Epidermal melanocyte (primary cell): ENCODE measurements around the gene CLEC4F.
A peak's percentile ranks its signal among the peaks of the same experiment; 100 is the strongest.

Experiments used
- DNase-seq: peaks from one replicate; pipeline ENCODE4 v3.0.0; 2011; ENCODE audit warnings: low spot score; ENCODE audit not compliant: insufficient read length

The CLEC4F gene

GRCh38 chr2:70820499-70820898 lies at the start of gene CLEC4F:
Gene CLEC4F (minus strand): TSS chr2:70820599. CDS start chr2:70820523, 76 bp downstream.
- no peak for DNase-seq

DNA sequence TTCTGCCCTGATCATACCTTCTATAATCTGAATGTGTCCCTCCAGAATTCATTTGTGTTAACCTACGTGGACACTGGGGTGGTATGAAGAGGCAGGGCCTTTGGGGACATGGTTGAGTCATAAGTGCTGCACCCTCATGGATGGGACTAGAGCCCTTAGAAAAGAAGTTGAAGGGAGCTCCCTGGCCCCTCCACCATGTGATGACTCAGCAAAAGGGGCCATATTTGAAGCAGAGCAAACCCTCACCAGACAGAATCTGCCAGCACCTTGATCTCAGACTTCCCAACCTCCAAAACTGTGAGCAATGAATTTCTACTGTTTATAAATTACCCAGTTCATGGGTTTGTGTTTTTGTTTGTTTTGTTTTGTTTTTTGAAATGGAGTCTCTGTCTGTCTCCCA lies 48.6 kb upstream of the CLEC4F start:
- no peak for DNase-seq

- peak; percentile 61 for DNase-seq
These were observed 41.6 kb upstream of the CLEC4F start for GRCh38 chr2:70861777-70862625.

GRCh38 chr2:70855667-70856066 lies 35.3 kb upstream of the CLEC4F start:
- no peak for DNase-seq

- DNase-seq: no peak
These were observed 34.0 kb upstream of the CLEC4F start for GRCh38 chr2:70854411-70854810.

GRCh38 chr2:70852824-70853223 lies 32.4 kb upstream of the CLEC4F start:
- no peak for DNase-seq

- DNase-seq: no peak
These were observed 31.3 kb upstream of the CLEC4F start for GRCh38 chr2:70851704-70852103.

DNA sequence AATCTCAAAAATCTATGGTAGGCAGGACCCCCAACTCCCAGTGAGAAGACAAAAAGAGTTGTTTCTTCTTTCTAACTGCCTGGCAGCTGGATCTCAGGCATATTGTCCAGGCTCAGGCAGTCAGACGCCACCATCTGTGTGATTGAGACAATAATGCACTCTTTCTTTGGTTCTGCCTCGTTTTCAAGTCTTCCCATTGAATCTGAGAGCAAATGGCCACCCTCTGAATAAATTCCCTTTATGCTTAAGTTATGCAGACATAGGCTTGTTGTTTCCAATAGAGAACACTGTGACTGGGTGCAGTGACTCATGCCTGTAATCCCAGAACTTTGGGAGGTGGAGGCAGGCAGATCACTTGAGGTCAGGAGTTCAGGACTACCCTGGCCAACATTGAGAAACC lies 30.5 kb upstream of the CLEC4F start:
- no peak for DNase-seq

- no peak for DNase-seq
These were observed 22.0 kb upstream of the CLEC4F start for GRCh38 chr2:70842401-70842800.

- no peak for DNase-seq
These were observed 17.9 kb upstream of the CLEC4F start for GRCh38 chr2:70837980-70838925.

DNA sequence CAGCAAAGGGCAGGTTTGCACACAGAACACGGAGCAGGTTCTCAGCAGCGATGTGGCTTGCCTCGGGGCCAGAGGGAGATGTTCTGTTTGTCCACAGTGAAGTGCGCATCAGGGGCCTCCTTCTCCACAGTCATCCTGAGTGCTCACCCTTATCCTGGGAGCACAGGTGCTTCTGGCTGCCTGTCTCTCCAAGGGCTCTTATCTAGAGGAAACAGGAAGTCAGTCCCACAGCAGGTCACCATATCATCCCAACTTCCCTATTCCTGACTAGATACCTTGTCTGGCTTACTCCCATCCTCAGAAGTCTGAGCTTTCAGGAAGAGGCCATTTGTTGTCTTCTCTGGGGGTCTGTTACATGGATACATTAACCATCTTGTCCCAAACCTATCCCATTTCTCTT lies 15.2 kb upstream of the CLEC4F start, which contains the start of gene CD207:
CD207 (minus strand) TSS at position 174 of the 400 bp plus-strand sequence; CDS start at position 134, 40 bp downstream.
- no peak for DNase-seq

DNA sequence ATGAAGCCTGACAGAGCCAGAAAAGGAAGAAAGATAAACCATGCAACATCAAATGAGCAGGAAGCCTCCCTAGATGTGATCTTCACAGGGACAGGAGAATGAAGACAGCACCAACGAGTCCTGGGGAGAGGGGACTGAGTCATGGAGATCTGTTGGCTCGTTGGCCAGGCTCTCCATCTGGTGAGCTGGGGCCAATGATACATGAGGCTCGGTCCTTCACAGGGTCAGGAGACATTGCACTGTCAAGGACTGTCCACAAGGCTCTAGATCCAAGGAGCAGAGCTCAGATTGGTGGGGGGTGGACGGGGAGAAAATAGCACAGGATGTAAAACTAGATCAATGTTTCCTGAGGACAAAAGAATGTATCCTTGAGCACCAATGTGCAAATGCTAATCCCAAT lies 14.5 kb upstream of the CLEC4F start:
- no peak for DNase-seq

- no peak for DNase-seq
These were observed 13.7 kb upstream of the CLEC4F start for GRCh38 chr2:70834106-70834505.

- DNase-seq: no peak
These were observed 12.8 kb upstream of the CLEC4F start for GRCh38 chr2:70833246-70833645.

GRCh38 chr2:70832386-70832785 lies 12.0 kb upstream of the CLEC4F start:
- DNase-seq: no peak

DNA sequence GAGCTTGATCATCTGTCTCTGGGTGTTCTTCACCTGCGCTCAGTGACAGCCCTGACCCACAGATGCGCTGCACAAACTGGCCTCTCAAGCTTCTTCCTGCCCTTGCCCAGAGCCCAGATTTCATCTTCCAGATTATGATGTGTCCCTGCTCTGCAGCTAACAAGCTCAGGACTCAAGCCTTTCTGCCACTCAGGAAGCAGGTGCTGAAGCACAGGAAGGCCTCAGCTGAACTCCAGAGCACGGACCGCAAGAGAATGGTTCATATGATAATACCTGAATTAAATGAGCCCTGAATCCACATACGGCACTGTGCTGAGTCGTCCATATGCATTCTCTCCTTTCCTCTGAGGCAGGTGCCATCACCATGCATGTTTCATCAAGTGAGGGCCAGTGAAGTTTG lies 11.5 kb upstream of the CLEC4F start:
- no peak for DNase-seq

DNA sequence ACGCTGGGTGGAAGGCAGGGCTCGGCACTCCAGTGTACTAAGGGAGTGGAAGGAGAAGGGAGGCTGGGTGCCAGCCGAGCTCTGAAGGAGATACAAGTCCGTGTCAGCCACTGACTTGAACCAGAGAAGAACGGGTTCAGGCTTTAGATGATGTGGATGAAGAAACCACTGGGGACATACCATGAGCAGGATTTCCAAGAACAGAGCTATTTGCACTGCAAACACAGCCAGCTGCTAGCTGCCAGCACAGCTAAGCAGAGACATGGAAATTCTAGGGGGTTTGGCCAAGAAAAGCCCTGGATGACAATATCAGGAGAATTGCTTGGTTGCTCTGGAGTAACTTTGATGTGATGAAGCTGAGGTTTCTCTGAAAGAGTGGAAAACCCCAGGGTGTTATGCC lies 10.0 kb upstream of the CLEC4F start:
- no peak for DNase-seq

DNA sequence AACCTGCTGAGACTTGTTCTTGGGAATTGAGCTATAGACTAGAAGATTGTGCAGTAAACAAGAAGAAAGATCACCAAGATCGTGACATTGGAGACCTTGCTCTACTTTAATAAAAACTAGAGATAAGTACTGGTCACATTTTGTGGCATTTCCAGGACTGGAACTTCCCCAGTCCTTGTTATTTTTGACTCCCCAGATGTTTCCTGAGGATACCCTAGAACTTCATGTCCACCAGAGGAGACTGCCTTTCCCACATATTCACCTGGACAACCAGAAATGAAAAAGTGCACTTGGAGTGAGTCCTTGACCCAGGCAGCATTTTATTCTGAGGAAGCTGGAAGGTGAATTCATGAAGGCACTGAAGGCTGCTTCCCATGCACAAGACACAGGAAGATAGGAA lies 9.5 kb upstream of the CLEC4F start:
- no peak for DNase-seq

DNA sequence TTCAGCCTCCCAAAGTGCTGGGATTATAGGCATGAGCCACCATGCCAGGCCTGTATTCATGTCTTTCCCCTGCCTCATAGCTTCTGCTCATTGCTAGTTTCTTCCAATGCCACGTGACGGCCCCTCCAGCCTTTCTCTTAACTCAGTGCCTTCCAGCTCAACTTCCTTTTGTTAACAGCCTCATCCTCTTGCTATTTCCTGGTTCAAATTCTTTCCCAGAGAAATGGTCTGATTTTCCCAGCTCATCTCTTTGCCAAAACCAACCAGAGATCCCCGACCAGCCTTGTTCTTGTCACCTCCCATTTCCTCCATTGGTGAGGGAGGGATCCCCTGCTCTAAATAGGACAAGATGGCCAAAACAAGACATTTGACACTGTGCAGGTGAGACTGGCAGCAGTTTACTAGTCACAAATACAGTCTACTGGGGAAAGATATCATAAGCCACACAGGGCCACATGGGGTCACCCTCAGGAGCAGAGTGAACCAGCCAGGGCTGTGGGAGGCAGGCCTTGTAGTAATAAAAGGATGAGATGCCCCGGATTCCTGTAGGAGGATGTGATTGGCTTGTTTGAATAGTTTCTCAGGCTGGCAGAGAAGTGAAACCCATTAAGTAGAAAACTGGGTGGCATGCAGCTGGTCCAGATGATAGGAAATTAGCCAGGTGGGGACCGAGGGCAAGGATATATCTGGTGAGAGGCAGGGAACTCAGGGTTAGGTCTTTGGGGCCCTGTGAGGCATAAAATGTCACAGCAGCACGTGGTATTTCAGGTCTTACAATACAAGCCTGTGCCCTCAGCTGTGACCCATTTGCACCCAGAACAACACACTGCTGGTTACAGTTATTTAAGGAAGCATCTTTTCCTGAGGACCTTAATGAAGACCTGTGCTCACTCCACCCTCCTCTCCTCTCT lies 8.8 kb upstream of the CLEC4F start:
- no peak for DNase-seq

GRCh38 chr2:70828115-70828514 lies 7.7 kb upstream of the CLEC4F start:
- DNase-seq: no peak

- DNase-seq: no peak
These were observed 7.0 kb upstream of the CLEC4F start for GRCh38 chr2:70827388-70827787.
